CD4-positive, alpha-beta T cell treated with Interleukin-4 for 1 hour (primary cell): ENCODE results near the gene KXD1.
"Not testable (repeated sequence)": the region's sequence is repeated elsewhere in the genome, so short reads cannot be mapped to it uniquely, and the experiment has no call there.

Source experiments
- DNase-seq, 2 donors: peaks; one replicate each; pipeline ENCODE4 v3.0.0-alpha.2; 2020 to 2022

The KXD1 gene

DNA sequence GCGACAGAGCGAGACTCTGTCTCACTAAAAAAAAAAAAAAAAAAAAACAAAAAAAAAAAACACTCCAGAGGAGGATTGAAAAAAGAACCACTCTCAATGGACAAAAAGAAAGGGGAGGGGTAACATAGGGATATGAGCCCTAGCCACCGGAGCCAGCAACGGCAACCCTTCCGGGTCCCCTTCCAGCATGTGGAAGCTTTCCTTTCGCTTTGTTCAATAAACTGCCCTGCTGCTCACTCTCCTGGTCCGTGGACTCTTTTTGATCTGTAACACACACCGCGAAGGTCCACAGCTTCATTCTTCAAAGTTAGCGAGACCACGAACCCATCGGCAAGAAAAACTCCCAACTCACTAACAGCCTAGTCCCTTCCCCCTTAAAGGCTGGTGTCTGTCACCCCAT, 29.9 kb downstream of the KXD1 start:
- DNase-seq, result no peak

DNA sequence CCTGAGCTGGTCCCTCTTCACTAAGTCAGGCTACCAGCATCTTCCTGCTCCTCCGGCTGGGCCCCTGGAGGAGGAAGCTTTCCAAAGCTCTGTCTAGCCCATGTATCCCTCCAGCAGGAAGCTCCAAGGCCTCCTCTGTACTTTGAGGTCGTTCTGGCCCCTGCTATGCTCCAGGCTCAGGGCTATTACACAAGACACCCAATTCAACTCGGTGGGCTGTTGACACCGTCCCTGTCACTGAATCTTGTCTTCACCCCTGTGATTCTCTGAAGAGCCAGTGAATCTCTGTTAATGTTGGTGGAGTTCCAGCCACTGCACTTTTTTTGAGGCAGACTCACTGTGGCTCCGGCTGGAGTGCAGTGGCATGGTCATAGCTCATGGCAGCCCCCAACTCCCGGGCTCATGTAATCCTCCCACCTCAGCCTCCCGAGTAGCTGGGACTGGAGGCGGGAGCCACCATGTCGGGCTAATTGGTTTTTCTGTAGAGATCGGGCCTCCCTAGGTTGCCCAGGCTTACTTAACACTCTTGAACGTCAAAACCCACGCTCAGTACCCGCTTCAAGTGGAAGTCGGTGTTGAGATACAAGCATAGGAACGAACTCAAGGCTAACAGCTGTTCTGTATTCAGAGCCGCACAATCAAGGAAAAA, 30.4 kb downstream of the KXD1 start:
- DNase-seq, result no peak

DNA sequence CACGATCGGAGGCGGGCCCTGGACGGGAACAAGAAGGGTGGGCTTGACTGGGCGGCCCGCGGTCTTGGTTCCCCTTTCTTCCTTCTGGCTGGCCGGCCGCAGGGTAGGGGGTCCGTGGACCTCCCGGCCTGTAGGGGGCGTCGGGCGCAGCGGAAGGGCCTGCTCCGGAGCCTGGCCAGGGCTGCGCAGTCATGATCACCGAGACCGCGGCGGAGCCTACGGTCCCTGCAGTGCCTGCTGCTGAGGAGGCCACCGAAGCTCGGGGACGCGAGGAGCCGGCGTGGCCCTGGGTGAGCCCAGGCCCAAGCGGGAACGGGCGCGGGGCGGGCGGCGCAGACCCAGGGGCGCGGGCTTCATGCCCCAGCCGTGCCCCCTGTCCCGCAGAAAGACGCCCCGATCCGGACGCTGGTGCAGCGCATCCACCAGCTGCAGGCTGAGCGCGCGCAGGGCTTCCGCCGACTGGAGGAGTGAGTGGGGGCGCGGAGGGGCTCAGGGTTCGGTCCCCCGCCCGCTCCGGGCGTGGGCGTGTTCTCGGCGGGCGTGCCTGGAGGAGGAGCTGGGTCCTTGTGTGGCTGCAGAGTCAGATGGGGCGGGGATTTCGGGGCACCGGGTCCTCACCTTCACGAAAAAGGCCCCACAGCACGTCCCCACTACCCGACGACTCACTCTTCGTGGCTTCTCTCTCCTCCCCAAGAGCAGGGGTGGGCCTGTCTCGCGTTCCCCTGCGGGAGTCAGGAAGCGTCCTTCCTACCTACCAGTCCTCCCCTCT, 31.1 kb downstream of the KXD1 start, which contains the start of gene REX1BD:
TSS of gene REX1BD (plus strand) at position 188 of the 769 bp plus-strand sequence. CDS start at position 192, 4 bp downstream.
- peak; percentile 88 to 90 for DNase-seq

DNA sequence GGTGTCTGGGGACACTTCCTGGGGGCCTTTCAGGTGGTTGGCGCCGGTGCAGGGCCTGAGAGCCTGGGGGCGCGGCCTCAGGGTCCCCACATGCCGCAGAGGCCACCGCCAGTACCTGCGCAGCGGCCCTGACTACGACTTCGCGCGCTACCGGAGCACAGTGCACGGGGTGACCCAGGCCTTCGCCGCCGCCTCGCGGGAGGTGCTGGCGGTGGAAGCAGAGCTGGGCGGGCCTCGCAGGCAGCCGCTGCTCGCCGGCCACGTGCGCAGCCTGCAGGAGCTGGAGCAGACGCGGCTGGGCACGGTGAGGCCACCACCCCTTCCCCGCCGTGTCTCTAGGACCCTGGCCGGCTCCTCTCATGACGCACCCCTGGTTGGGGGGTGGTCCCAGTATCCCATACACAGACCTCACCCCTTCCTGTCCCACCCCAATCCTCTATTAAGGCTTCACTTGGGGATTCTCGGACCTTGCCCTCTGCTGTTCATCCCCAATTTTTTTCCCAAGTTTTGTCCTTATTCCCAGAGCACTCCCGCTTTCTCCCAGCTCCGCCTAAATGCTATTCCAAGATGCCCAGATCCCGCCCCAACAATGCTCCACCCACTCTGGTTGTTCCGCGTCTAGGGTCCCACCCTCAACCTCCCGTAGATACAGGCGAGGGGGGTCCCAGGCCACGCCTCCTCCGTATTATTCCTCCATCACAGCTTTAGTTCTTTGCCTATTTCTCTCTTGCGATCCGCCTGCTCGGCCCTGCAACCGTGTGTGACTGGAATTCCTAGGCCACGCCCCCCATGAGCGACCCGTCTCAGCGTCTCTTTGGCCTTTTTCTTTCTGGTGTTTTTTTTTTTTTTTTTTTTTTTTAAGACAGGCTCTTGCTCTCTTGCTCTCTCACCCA, 32.0 kb downstream of the KXD1 start:
- DNase-seq, result peak in 1 of 2 donors; percentile 69

DNA sequence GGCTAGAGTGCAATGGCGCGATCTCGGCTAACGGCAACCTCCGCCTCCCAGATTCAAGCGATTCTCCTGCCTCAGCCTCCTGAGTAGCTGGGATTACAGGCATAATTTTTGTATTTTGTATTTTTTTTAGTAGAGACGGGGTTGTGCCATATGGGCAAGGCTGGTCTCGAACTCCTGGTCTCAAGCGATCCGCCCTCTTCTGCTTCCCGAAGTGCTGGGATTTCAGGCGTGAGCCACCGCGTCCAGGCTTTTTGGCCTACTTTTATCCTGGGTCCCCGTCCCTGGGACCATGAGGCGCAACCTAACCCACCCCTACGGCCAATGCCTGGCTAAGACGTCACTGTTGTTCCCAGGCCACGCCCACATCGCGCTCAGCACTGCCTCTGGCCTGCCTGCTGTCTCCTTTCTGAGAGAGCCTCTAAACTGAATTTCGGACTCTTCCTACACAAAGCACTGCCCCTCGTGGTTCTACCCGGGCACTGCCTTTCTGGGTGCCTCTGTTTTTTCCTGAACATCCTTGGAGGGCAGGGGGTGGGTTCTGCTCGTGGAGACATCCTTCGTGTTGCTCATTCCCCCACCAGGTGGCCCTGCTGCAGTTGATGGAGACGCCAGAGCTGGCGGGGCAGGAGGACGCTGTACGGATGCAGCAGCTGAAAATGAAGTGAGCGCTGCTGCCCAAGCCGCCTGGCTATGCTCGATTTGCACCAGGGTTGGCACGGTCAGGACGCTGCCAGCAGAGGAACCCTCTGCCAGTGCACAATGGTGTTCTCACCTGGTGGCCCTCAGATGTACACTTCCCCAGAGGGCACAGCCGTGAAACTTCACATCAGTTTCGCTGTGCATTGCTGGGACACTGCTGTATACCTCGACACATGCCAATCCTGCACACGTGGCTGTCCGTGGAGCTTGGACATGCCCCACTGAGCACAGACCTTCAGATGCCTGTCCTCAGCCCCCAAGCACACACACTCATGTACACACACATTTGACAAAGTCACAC, 32.9 kb downstream of the KXD1 start:
- peak in 1 of 2 donors; percentile 43 for DNase-seq

DNA sequence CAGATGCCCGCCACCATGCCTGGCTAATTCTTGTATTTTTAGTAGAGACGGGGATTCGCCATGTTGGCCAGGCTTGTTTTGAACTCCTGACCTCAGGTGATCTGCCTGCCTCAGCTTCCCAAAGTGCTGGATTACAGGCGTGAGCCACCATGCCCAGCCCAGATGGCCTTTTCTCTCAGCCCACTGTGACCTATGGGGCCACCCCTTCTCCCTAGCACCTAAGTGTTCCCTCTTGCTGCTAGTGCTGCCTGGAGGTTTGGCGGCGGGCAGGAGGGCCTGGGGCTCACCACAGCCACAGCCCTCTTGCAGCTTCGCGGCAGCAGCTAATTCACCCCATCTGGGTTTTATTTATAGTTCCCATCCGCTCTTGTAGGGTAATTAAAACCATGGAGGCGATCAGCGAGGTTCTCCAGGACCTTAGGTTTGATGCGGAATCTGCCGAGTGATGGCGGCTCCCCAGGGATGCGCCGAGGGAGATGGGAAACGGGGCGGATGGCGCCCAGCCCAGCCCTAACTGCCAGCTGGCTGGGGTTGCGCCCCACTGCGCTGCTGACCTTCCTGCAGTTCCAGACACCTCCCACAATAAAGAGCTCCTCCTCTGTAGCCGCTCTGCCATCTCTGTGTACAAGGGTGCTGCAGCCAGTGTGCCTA, 34.2 kb downstream of the KXD1 start:
- DNase-seq, result no peak

- DNase-seq, result not testable (repeated sequence)
Measured at GRCh38 chr19:18592732-18593131, 35.1 kb downstream of the KXD1 start.

- DNase-seq, result no peak
Measured at GRCh38 chr19:18593367-18594095, 35.9 kb downstream of the KXD1 start.

DNA sequence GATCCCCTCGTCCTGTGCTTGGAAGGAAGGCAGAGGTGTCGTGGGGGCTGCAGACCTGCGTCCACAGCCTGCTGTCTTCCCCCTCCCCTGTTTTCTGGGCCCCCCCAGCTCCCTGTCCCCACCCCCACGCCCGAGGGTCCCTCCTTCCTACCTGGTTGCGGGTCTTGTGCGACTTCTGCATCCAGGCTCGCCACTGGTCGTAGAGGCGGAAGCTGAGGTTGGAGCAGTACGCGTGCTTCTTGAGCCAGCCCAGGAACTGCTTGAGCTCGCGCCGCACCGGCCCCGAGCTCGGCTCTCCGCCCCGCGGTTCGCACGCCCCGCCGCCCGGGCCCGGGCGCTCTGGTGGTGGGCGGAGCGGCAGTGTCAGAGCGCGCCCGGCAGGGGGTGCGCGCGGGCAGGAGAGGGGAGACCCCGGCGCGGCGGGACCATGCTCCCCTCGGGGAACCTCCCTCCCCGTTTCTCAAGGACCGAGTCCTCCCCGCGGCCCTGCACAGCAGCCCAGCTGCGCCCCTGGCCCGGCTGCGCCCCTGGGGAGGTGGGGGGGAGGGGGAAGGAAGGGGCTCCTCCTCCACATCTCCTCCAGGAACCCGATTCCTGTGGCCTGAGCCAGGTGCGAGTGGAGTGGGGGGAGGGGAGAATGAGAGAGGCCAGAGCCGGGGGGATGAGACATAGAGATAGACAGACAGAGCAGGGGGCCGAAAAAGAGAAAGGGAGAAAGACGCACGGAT, 36.6 kb downstream of the KXD1 start:
- peak; percentile 75 to 77 for DNase-seq

DNA sequence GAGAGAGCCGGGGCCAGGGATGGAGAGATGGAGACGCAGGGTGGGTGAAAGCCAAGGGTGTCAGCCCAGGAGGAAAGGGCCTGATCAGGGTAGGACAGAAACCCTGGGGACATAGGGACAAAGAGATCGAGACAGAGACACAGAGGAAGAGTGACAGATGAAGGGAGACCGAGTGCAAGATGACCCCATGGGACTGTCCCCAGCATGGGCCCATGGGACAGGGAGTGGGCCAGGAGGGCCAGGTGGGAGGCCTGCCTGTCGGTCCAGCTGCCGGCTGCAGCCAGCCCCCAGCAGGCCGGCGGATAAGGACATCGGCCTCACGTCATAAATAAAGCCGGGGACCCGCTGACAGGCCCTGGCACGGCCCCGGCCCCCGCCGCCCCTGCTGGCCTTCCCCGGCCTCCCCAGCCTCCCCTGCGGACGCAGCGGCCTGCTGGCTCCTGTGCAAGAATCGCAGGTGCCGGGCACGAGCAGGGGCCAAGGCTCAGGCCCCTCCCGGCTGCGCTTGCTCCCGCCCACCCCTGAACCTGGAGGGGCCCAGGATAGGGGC, 37.2 kb downstream of the KXD1 start:
- no peak for DNase-seq

- DNase-seq, result no peak
Measured at GRCh38 chr19:18595475-18595874, 37.8 kb downstream of the KXD1 start.

DNA sequence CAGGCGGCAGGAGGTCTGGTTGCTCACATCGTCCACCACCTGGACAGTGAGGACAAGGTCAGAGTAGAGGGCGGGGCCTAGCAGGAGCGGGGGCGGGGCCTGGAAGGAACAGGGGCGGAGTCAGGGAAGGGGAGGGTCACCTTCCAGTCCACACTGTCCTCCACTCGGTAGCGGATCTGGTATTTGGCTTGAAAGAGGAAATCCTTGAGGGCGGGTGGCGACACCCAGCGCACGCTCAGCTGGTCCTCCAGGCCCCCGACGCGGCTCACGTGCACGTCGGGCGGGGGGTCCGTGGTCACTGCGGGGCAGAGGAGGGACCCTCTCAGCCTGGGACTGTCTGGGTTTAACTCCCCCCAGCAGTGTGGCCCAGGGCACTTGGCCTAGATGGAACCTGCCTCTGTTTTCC, 39.1 kb downstream of the KXD1 start:
- DNase-seq, result peak; percentile 28 to 51

GRCh38 chr19:18597809-18598660, 40.4 kb downstream of the KXD1 start:
- DNase-seq, result no peak

DNA sequence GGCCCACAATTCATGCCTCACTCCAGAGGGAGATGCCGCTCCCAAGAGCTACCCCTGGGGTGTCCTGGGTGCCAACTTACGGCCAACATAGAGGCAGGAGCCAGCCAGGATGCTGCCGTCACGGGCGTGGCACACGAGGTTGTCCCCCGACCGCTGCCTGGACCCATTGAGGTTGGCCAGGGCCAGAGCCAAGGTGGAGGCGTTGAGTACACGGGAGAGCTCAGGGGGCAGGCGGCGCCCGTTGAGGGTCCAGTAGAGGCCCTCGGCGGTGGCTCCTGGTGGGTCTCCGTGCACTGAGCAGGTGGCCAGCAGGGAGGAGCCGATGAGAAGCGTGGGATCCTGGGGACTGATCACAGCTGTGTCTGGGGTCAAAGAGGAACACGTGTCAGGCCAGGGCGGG, 41.8 kb downstream of the KXD1 start:
- no peak for DNase-seq

DNA sequence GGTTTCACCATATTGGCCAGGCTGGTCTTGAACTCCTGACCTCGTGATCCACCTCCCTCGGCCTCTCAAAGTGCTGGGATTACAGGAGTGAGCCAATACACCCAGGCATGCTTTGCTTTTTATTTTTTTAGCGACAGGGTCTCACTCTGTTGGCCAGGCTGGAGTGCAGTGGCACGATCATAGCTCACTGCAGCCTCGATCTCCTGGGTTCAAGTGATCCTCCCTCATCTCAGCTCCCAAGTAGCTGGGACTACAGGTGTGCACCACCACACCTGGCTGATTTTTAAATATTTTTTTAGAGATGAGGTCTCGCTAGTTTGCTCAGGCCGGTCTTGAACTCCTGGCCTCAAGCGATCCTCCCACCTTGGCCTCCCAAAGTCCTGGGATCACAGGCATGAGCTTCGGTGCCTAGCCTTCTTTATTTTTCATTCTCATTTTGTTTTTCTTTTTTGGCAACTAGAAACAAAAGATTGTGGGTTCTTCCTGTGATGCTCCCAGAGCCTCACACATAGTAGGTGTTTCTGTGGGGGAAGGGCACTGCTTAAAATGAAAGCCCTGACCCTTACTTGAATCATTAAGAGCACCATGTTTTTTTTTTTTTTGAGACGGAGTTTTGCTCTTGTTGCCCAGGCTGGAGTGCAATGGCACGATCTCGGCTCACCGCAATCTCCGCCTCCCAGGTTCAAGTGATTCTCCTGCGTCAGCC, 43.2 kb downstream of the KXD1 start:
- DNase-seq, result not testable (repeated sequence)

DNA sequence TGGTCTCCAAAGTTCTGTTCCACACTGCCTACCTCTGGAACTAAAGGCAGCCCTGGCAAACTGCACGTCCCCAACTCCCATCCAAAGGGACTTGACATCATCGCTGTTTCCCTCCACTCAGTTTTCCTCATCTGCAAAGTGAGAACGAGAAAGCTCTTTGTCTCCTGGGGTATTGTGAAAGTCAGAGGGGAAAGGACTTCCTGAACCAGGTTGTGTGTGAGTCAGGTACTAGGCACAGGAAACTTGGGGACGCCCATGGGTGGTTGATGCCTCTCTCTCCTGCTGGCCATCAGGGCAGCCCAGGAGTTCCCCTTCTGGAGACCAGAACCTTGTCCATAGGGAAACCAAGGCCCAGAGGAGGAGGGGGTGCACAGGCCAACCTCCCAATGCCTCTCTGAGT, 44.2 kb downstream of the KXD1 start:
- no peak for DNase-seq

DNA sequence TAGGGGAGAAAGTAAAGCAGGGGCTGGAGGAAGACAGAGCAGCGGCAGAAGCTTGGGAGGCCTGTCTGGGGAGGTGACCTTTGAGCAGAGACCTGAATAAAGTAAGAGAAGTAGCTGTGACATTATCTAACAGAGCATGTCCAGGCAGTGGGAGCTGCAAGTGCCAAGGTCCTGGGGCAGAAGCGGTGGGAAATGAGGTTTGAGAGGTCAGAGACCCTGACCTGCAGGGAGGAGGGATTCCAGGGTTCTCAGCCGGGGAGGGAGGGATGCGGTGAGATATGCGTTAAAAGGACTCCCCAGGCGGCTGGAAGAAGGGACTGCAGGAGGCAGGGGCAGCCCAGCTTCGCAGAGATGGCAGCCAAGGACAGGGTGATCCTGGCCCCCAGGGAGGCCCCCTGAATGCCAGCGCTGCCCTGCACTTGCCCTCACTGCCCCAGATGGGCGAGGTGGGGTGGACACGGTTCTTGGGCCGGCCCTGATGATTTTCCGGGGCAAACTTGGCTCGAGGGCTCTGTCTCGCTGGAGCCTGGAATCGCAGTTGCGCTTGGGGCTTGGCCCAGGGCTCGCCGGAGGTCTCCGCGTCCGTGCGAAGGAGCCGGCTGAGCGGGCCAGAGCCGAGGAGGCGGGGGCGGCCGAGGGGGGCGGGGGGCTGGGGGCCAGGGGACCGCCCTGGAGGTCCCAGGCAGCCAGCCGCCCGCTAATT, 45.7 kb downstream of the KXD1 start:
- DNase-seq, result no peak
